Measurements from ENCODE around the gene DLG4. TPM values are rescaled to one million over a fixed set of nuclear protein-coding genes. Genes with fewer than 3 reads are reported as not detected.

DLG4 gene
- 8.4 and 10.7 TPM in 2 replicates for total RNA-seq
- polyA plus RNA-seq: 2.9 and 7.6 TPM in 2 replicates

- H3K9me3 ChIP-seq (ENCODE audit: low read depth): no peaks in the 10 kb centered on the region
- H3K4me1 ChIP-seq (ENCODE audit: insufficient read depth): peaks cover 39% of the 10 kb centered on the region
- H3K27me3 ChIP-seq: no peaks in the 10 kb centered on the region
- H3K36me3 ChIP-seq (replicated peaks; ENCODE audit: insufficient read depth, low read depth): no peaks in the 10 kb centered on the region
- H4K20me1 ChIP-seq (ENCODE audit: insufficient read depth, poor library complexity, severe bottlenecking): no peaks in the 10 kb centered on the region
- no peaks in the 10 kb centered on the region for H3K9me2 ChIP-seq (replicated peaks; ENCODE audit: insufficient read depth)
- H2AFZ ChIP-seq: peak within 1 kb of the TSS; percentile 54
- peak within 1 kb of the TSS; percentile 99 for H3K27ac ChIP-seq
- peaks cover 38% of the 10 kb centered on the region for H3K79me2 ChIP-seq
- TF ChIP-seq EZH2 (IDR thresholded peaks at IDR 0.05; ENCODE audit: borderline replicate concordance) (no peak), CTCF (IDR thresholded peaks at IDR 0.05; ENCODE audit: poor library complexity) (no peak), EZH2phosphoT487 (IDR thresholded peaks at IDR 0.05; ENCODE audit: low read depth, severe bottlenecking, unreplicated experiment) (no peak)
- under 1% methylated on average over 46 of the region's 63 CpGs for WGBS (ENCODE audit: low lambda C conversion rate, missing lambda C conversion rate)
- peak; percentile 95 for DNase-seq (ENCODE audit: low spot score)
- peak within 1 kb of the TSS; percentile 80 for H3K4me2 ChIP-seq
- peak within 1 kb of the TSS; percentile 47 for H3K4me3 ChIP-seq
These were observed at the start of gene DLG4, which contains the start of gene ACADVL for GRCh38 chr17:7219812-7220592. TSS of gene DLG4 (minus strand) at chr17:7219836. TSS of gene ACADVL (plus strand) at chr17:7219938. CDS start at chr17:7219985, 47 bp downstream.

DNA sequence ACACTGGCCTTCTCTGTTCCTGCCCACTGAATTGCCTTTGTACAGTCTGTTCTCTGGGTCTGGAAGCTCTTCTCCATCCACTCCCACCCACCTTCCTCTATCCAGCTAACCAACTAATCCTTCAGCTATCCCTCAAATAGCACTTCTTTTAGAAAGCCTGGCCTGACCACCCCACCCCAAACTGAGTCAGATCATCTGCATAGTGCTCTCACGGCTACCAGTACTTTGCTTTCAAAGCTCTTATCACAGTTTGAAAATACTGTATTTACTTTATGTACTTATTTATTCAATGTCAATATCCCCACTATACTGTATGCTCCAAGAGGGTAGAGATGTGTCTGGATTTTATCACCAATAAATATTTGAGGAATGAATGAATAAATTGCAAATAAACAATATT is 47.1 kb upstream of the DLG4 start:
- Histone ChIP-seq H3K9me3 (ENCODE audit: low read depth) (no peaks in the 10 kb centered on the region), H3K27me3 (peaks cover 3% of the 10 kb centered on the region), H2AFZ (no peak overlapping the region), H3K27ac (no peak overlapping the region), H3K36me3 (replicated peaks; ENCODE audit: insufficient read depth, low read depth) (no peaks in the 10 kb centered on the region), H3K4me2 (no peak overlapping the region), H3K79me2 (peaks cover 8% of the 10 kb centered on the region), H4K20me1 (ENCODE audit: insufficient read depth, poor library complexity, severe bottlenecking) (no peaks in the 10 kb centered on the region), H3K4me3 (no peak overlapping the region), H3K9me2 (replicated peaks; ENCODE audit: insufficient read depth) (no peaks in the 10 kb centered on the region), H3K4me1 (ENCODE audit: insufficient read depth) (peaks cover 12% of the 10 kb centered on the region)
- no peak for TF ChIP-seq CTCF (IDR thresholded peaks at IDR 0.05; ENCODE audit: poor library complexity)
- TF ChIP-seq EZH2 (IDR thresholded peaks at IDR 0.05; ENCODE audit: borderline replicate concordance): no peak
- no peak for TF ChIP-seq EZH2phosphoT487 (IDR thresholded peaks at IDR 0.05; ENCODE audit: low read depth, severe bottlenecking, unreplicated experiment)
- WGBS (ENCODE audit: low lambda C conversion rate, missing lambda C conversion rate): 35% methylated on average over 1 of the region's 1 CpG
- DNase-seq (ENCODE audit: low spot score): peak; percentile 18

DNA sequence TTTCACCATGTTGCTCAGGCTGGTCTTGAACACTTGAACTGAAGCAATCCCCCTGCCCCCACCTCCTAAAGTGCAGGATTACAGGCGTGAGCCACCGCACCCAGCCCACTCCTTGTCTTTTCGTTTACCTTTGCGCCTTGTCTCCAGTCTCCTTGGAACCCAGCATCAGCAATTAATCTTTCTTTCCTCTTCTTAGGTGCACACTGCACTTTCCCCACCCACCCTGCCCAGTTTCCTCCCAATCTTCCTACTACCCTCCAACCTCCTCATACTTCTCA is 44.1 kb upstream of the DLG4 start:
- Histone ChIP-seq H3K4me3 (peak overlapping the region; percentile 46), H3K9me3 (ENCODE audit: low read depth) (no peaks in the 10 kb centered on the region), H3K27me3 (peaks cover 5% of the 10 kb centered on the region), H3K4me1 (ENCODE audit: insufficient read depth) (peaks cover 27% of the 10 kb centered on the region), H3K4me2 (peak overlapping the region; percentile 85), H3K9me2 (replicated peaks; ENCODE audit: insufficient read depth) (no peaks in the 10 kb centered on the region), H2AFZ (no peak overlapping the region), H3K79me2 (peaks cover 29% of the 10 kb centered on the region), H4K20me1 (ENCODE audit: insufficient read depth, poor library complexity, severe bottlenecking) (no peaks in the 10 kb centered on the region), H3K36me3 (replicated peaks; ENCODE audit: insufficient read depth, low read depth) (no peaks in the 10 kb centered on the region), H3K27ac (peak overlapping the region; percentile 98)
- TF ChIP-seq CTCF (IDR thresholded peaks at IDR 0.05; ENCODE audit: poor library complexity): no peak
- no peak for TF ChIP-seq EZH2phosphoT487 (IDR thresholded peaks at IDR 0.05; ENCODE audit: low read depth, severe bottlenecking, unreplicated experiment)
- no peak for TF ChIP-seq EZH2 (IDR thresholded peaks at IDR 0.05; ENCODE audit: borderline replicate concordance)
- WGBS (ENCODE audit: low lambda C conversion rate, missing lambda C conversion rate): 30% methylated on average over 4 of the region's 4 CpGs
- DNase-seq (ENCODE audit: low spot score): peak; percentile 37

All from hepatocyte (in vitro differentiated cells).